Ovary (tissue), 9 donors: Measurements from ENCODE around the gene PGM5. TPM values are rescaled to one million over a fixed set of nuclear protein-coding genes. Genes with fewer than 3 reads are reported as not detected.
"Not testable (repeated sequence)": the region's sequence is repeated elsewhere in the genome, so short reads cannot be mapped to it uniquely, and the experiment has no call there.

Experiments used
- DNase-seq, 5 donors: peaks; one replicate each; pipeline ENCODE4 v3.0.0-alpha.2; 2019 to 2020
- H3K27ac ChIP-seq, 2 donors: fragments of 200-600 bp; one replicate each; pipeline versions ENCODE4 v1.5.1 to v1.8.0; 2019 to 2022
- H3K27me3 ChIP-seq: fragments of 200-600 bp; one replicate; pipeline ENCODE4 v1.8.0; 2022
- H3K36me3 ChIP-seq: fragments of 200-600 bp; sonication (generic); one replicate; pipeline ENCODE4 v1.5.1; 2019
- H3K4me1 ChIP-seq: one replicate; pipeline ENCODE4 v1.8.1; 2013; ENCODE audit warnings: mild to moderate bottlenecking, moderate library complexity; ENCODE audit not compliant: insufficient read depth
- H3K4me3 ChIP-seq: fragments of 200-600 bp; sonication (generic); one replicate; pipeline ENCODE4 v1.5.1; 2017
- H3K9me3 ChIP-seq, 2 donors: fragments of 200-600 bp in 1 of 2; sonication (generic) in 1 of 2; one replicate each; pipeline versions ENCODE4 v1.5.1 to v1.8.1; 2013 to 2019; ENCODE audit warnings: mild to moderate bottlenecking in 1 of 2, moderate library complexity in 1 of 2
- CTCF ChIP-seq, 3 donors: fragments of 450-650 bp in 2 of 3; fragments of 200-600 bp in 1 of 3; IDR thresholded peaks; one replicate each; pipeline versions ENCODE4 v1.5.1 to v1.8.0; 2016 to 2022; ENCODE audit warnings: antibody characterized with exemption in 3 of 3, mild to moderate bottlenecking in 1 of 3
- WGBS, 3 donors: extraction: QIAGEN DNeasy Blood & Tissue Kit in 1 of 3; methylation state at CpG; one replicate each; pipeline versions ENCODE4 v1.1.5 to v1.1.7; 2013 to 2017; 5-methylcytosine and 5-hydroxymethylcytosine counted together
- intact Hi-C, 4 donors: fragments of 100-400 bp; cut with DNase I; formaldehyde crosslinking; loops; one replicate each; pipeline versions ENCODE4 v1.11.0 to v1.15.1; 2022 to 2023
- polyA plus RNA-seq, 2 donors: library from polyadenylated mRNA; stranded (reverse); fragments of 200-250 nt in 1 of 2; fragments of 350-450 nt in 1 of 2; fragmentation: Illumina TruSeq in 1 of 2; extraction: RNeasy Lipid Tissue Mini Kit (QIAGEN cat#74804) in 1 of 2; gene quantifications; one replicate each; pipeline ENCODE4 v1.2.3, GENCODE V29; 2013 to 2014
- total RNA-seq, 7 donors: library from RNA; depleted of rRNA in 2 of 7; stranded (reverse); fragments of >200 nt in 2 of 7; fragmentation: NEBNext Ultra II Directional in 3 of 7; extraction: Animal tissue kit (Norgen Biotek cat#: 25700) in 3 of 7; gene quantifications; one replicate each; pipeline versions ENCODE4 v1.1.0 to v1.2.4, GENCODE V29; 2016 to 2023
- donor health status: DM: no; HTN: no; CAD: no; lungs with moderate emphysema.
- donor health status: DM: no; HTN: no; CAD: no.
- donor health status: Bipolar disorder and iron deficiency.
- donor health status: DM: yes; HTN: yes; CAD: no.
- donor health status: DM: no; HTN: no; CAD: no.
- donor health status: DM: yes; HTN: yes; CAD: no.

The PGM5 gene
- total and polyA plus RNA-seq, 9 donors: 16.2 to 124 (median 28.5) TPM

DNA sequence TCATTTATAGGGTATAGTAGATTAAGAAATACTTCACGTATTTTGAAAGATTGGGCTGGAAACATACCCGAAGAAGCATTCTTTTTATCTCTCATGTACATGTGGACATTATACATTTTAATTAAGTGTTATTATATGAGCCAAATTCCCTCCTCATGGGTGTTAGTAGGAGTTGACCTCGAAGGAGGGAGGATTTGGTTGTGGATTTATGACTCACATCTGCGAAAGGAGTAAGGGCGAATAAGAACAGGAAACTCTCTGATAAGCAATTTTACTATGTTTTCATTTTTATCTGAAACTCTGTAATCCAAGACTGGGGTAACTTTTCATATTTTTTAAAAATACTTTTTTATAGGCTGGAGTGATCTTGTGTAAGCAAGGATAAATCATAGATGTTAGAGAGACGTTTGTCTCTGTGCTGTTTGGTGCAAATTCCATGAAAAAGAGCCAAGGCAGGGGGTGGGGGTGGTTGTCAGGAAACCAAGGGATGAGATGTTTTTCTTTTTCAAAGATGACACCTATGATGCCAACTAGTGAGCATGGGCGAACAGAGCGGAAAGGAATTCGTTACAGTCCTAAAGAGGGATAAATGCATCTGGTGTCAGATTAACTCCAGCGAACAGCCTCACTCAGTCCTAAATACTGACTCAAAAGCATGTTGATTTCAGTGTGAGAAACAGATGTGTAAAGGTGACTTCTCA is 19.6 kb upstream of the PGM5 start:
- 1 to 9% (median 5%) methylated on average over 4 to 5 of the region's 10 CpGs for WGBS, 3 donors
- H3K27me3 ChIP-seq, H3K4me3 ChIP-seq, intact Hi-C loops, H3K4me1 ChIP-seq, H3K27ac ChIP-seq, H3K9me3 ChIP-seq, DNase-seq, H3K36me3 ChIP-seq: not testable (repeated sequence)

- H3K27me3 ChIP-seq, H3K9me3 ChIP-seq, H3K27ac ChIP-seq, intact Hi-C loops, H3K36me3 ChIP-seq, H3K4me1 ChIP-seq, H3K4me3 ChIP-seq, DNase-seq: not testable (repeated sequence)
- 89 to 93% (median 90%) methylated on average over 7 of the region's 7 CpGs for WGBS, 3 donors
Observed at GRCh38 chr9:68338000-68338399, 18.4 kb upstream of the PGM5 start.

- DNase-seq, H3K36me3 ChIP-seq, H3K27me3 ChIP-seq, intact Hi-C loops, H3K27ac ChIP-seq, H3K9me3 ChIP-seq, H3K4me3 ChIP-seq, H3K4me1 ChIP-seq: not testable (repeated sequence)
- 11 to 13% (median 13%) methylated on average over 4 to 7 of the region's 10 CpGs for WGBS, 3 donors
- peak in 1 of 3 donors; percentile 19 for TF ChIP-seq CTCF (IDR thresholded peaks at IDR 0.05)
Observed at GRCh38 chr9:68342265-68343025, 14.0 kb upstream of the PGM5 start.

GRCh38 chr9:68343242-68343641 is 13.2 kb upstream of the PGM5 start:
- H3K36me3 ChIP-seq, H3K4me3 ChIP-seq, intact Hi-C loops, H3K27me3 ChIP-seq, H3K4me1 ChIP-seq, H3K27ac ChIP-seq, DNase-seq, H3K9me3 ChIP-seq: not testable (repeated sequence)
- 69 to 77% (median 70%) methylated on average over 3 to 4 of the region's 4 CpGs for WGBS, 3 donors

- intact Hi-C loops, H3K27me3 ChIP-seq, DNase-seq, H3K36me3 ChIP-seq, H3K4me3 ChIP-seq, H3K9me3 ChIP-seq, H3K27ac ChIP-seq, H3K4me1 ChIP-seq: not testable (repeated sequence)
- WGBS, 3 donors: 43 to 59% (median 47%) methylated on average over 3 to 4 of the region's 4 CpGs
Observed at GRCh38 chr9:68343992-68344391, 12.4 kb upstream of the PGM5 start.

DNA sequence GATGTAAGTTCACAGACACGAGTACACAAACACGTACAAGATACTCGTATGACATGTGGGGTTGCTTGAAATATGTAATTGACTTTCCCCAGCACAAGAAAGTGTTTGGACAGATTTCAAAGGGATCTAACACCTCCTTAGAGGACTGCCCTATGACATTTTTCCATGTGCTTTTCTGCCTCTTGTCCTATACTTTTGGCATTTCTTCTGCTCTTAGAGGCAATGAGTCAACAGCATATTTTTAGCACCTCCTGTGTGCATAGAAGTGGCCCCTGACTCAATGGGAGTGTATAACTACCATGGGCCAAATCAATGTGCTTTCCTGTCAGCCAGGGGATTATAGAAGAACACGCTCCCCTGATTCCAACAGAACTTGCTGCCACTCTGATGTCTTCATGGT is 4.7 kb upstream of the PGM5 start:
- intact Hi-C loops, H3K9me3 ChIP-seq, H3K36me3 ChIP-seq, H3K27ac ChIP-seq, H3K4me1 ChIP-seq, H3K4me3 ChIP-seq, H3K27me3 ChIP-seq, DNase-seq: not testable (repeated sequence)
- WGBS, 3 donors: 77 to 85% (median 80%) methylated on average over 4 of the region's 4 CpGs

- WGBS, 3 donors: 4 to 10% (median 5%) methylated on average over 5 of the region's 5 CpGs
Observed at GRCh38 chr9:68355993-68356379, 425 bp upstream of the PGM5 start.

GRCh38 chr9:68357119-68357714 is 806 bp downstream of the PGM5 start:
- intact Hi-C loops: loop anchor here in 1 of 4 donors (5.0 kb wide), 1 partner anchor 150 kb away; no protein-coding TSS in a partner anchor
- Histone ChIP-seq H3K4me3 (peak overlapping the region; percentile 87), H3K27ac (peak overlapping the region in 1 of 2 donors; percentile 28)
- not testable (repeated sequence) for H3K9me3 ChIP-seq, H3K4me1 ChIP-seq, H3K27me3 ChIP-seq, H3K36me3 ChIP-seq
- peak in 4 of 5 donors; percentile 23 to 46 (median 32) for DNase-seq
- WGBS, 3 donors: 2 to 8% (median 6%) methylated on average over 26 to 51 of the region's 57 CpGs

More at GRCh38 chr9:68355993-68356379, 425 bp upstream of the PGM5 start:
- peak overlapping the region; percentile 87 for H3K4me3 ChIP-seq
- not testable (repeated sequence) for H3K27me3 ChIP-seq, H3K27ac ChIP-seq, DNase-seq, H3K4me1 ChIP-seq, H3K9me3 ChIP-seq, H3K36me3 ChIP-seq
- intact Hi-C loops: loop anchor here in 1 of 4 donors (5.0 kb wide), 1 partner anchor 151 kb away; no protein-coding TSS in a partner anchor

DNA sequence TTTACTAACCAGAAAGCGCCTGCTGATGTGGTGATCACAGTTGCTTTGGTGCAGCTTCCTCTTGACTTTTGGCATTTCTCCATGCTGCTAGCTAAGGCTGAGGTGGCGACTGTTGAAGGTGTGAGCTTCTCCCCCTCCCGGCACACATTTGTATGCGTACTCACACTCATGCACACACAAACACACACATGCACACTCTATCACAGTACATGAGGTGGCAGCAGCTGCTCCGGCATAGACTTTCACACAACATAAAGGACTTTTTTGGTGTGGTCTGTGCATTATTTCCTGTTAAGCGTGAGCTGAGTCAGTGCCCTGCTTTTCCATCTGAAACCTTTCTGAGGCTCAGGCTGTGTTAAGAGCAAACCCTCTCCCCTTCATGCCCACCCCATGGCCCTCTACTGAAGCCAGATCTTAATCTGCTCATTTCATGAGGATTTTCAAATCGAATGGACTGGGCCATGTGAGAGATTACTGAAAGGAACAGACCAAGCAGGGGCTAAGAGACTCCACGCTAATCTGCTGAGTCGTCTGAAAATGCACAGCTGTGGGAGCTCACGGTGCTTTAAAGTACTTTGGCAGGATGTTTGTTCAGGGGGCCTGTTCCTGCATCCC is 10.6 kb downstream of the PGM5 start:
- 35 to 39% (median 36%) methylated on average over 10 of the region's 10 CpGs for WGBS, 3 donors
- H3K36me3 ChIP-seq, H3K27ac ChIP-seq, intact Hi-C loops, H3K27me3 ChIP-seq, H3K4me1 ChIP-seq, DNase-seq, H3K9me3 ChIP-seq: not testable (repeated sequence)
- H3K4me3 ChIP-seq: peak overlapping the region; percentile 10

- H3K4me1 ChIP-seq, H3K9me3 ChIP-seq, H3K27ac ChIP-seq, H3K27me3 ChIP-seq, intact Hi-C loops, H3K36me3 ChIP-seq, DNase-seq, H3K4me3 ChIP-seq: not testable (repeated sequence)
- 95 to 99% (median 98%) methylated on average over 4 of the region's 4 CpGs for WGBS, 3 donors
Observed at GRCh38 chr9:68375789-68376188, 19.4 kb downstream of the PGM5 start.
